ENCODE results near the gene EHF. TPM values are rescaled to one million over a fixed set of nuclear protein-coding genes. Genes with fewer than 3 reads are reported as not detected.

The EHF gene
- total and polyA plus RNA-seq, 9 of the 15 experiments (the other 6 are each of a cell fraction or from before 2014, with no cell fraction given), result 0.04 to 0.54 (median 0.37) TPM

DNA sequence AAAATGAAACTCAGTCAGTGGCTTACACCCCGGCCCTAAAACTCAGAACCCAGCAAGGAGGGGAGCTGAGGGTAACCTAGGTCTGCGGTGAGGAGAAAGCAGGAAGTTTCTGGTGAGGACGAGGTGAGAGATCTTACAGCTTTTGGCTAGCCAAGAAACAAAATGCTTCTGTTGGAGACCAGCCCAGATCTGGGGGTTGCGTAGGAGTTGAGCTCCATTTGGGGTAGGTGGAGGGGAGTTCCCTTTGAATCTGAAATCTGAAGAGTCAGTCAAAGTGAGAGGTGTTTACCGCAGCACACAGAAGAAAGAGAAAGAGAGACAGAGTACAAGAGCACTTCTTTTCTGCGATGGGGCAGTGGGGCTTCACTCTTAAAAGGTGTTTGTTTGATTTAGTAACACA, 29.6 kb downstream of the EHF start (continued):
- TF ChIP-seq MAZ (CRISPR knock-in tag; conservative IDR thresholded peaks at IDR 0.05 in 1 of 2, IDR thresholded peaks at IDR 0.05 in 1 of 2) (peak in 1 of 2 experiments; percentile 49; a peak in 1 of 4 replicates), AFF1 (IDR thresholded peaks at IDR 0.05; ENCODE audit: low read depth in 1 of 2, partially characterized antibody in 2 of 2) (no peak), ARID1B (IDR thresholded peaks at IDR 0.05) (0 out of 2 replicates have a peak, but pooled peaks have one; percentile 14), OTX1 (CRISPR knock-in tag; IDR thresholded peaks at IDR 0.05) (0 out of 2 replicates have a peak, but pooled peaks have one; percentile 9), NFIC (IDR thresholded peaks at IDR 0.05) (peak; percentile 46), CBFA2T3 (IDR thresholded peaks at IDR 0.05) (no peak)
- TF ChIP-seq, protein P1, sequence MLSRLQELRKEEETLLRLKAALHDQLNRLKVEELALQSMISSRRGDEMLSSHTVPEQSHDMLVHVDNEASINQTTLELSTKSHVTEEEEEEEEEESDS (CRISPR knock-in tag; IDR thresholded peaks at IDR 0.05), result no peak

All from K562 (cell line).